Measurements from ENCODE around the gene AP3S2. TPM values are rescaled to one million over a fixed set of nuclear protein-coding genes. Genes with fewer than 3 reads are reported as not detected.

AP3S2 gene
- total and polyA plus RNA-seq, 4 donors, result 8.4 to 73.5 (median 25.9) TPM

GRCh38 chr15:89903015-89903857 lies 9.4 kb upstream of the AP3S2 start:
- Histone ChIP-seq H3K9me3 (ENCODE audit: control insufficient read depth in 4 of 4, low read length in 3 of 4) (no peaks in the 10 kb centered on the region), H3K27me3 (ENCODE audit: control insufficient read depth in 4 of 4, insufficient read depth in 4 of 4, low read length in 3 of 4) (no peaks in the 10 kb centered on the region), H3K36me3 (ENCODE audit: control insufficient read depth in 4 of 4, insufficient read depth in 3 of 4, low read depth in 1 of 4, low read length in 3 of 4) (peaks cover 0 to 15% (median 2%) of the 10 kb centered on the region in 4 donors), H3K4me3 (ENCODE audit: low read depth in 1 of 3, low read length in 3 of 3) (no peak overlapping the region), H3K9ac (ENCODE audit: low read depth in 1 of 2, low read length in 2 of 2) (no peak overlapping the region), H3K4me1 (ENCODE audit: control insufficient read depth in 4 of 4, insufficient read depth in 4 of 4, low read length in 3 of 4) (no peaks in the 10 kb centered on the region), H3K27ac (ENCODE audit: low read depth in 1 of 2, low read length in 2 of 2) (no peak overlapping the region)
- WGBS, result 97% methylated on average over 15 of the region's 15 CpGs
- TF ChIP-seq YY1 (IDR thresholded peaks at IDR 0.05) (no peak), HNF4G (IDR thresholded peaks at IDR 0.05) (no peak), ATF3 (IDR thresholded peaks at IDR 0.05) (no peak), JUND (IDR thresholded peaks at IDR 0.05) (no peak), MAX (IDR thresholded peaks at IDR 0.05) (no peak), REST (IDR thresholded peaks at IDR 0.05) (no peak)
- no peak for DNase-seq (ENCODE audit: low spot score)

GRCh38 chr15:89900849-89901248 lies 7.1 kb upstream of the AP3S2 start:
- Histone ChIP-seq H3K9me3 (ENCODE audit: control insufficient read depth in 4 of 4, low read length in 3 of 4) (no peaks in the 10 kb centered on the region), H3K4me1 (ENCODE audit: control insufficient read depth in 4 of 4, insufficient read depth in 4 of 4, low read length in 3 of 4) (no peaks in the 10 kb centered on the region), H3K9ac (ENCODE audit: low read depth in 1 of 2, low read length in 2 of 2) (no peak overlapping the region), H3K4me3 (ENCODE audit: low read depth in 1 of 3, low read length in 3 of 3) (no peak overlapping the region), H3K27me3 (ENCODE audit: control insufficient read depth in 4 of 4, insufficient read depth in 4 of 4, low read length in 3 of 4) (no peaks in the 10 kb centered on the region), H3K36me3 (ENCODE audit: control insufficient read depth in 4 of 4, insufficient read depth in 3 of 4, low read depth in 1 of 4, low read length in 3 of 4) (peaks cover 0 to 12% (median 2%) of the 10 kb centered on the region in 4 donors), H3K27ac (ENCODE audit: low read depth in 1 of 2, low read length in 2 of 2) (no peak overlapping the region)
- no peak for DNase-seq (ENCODE audit: low spot score)
- 92% methylated on average over 6 of the region's 6 CpGs for WGBS
- no peak for TF ChIP-seq EGR1 (IDR thresholded peaks at IDR 0.05; ENCODE audit: low read depth in 2 of 2)
- no peak for TF ChIP-seq YY1 (IDR thresholded peaks at IDR 0.05)
- no peak for TF ChIP-seq HNF4G (IDR thresholded peaks at IDR 0.05)
- no peak for TF ChIP-seq ATF3 (IDR thresholded peaks at IDR 0.05)
- no peak for TF ChIP-seq MAX (IDR thresholded peaks at IDR 0.05)
- no peak for TF ChIP-seq NR2F2 (IDR thresholded peaks at IDR 0.05)
- no peak for TF ChIP-seq TAF1 (conservative IDR thresholded peaks at IDR 0.05)
- TF ChIP-seq FOXA1 (IDR thresholded peaks at IDR 0.05), result no peak
- no peak for TF ChIP-seq ZBTB33 (IDR thresholded peaks at IDR 0.05)
- TF ChIP-seq RAD21 (IDR thresholded peaks at IDR 0.05), result no peak
- TF ChIP-seq GABPA (IDR thresholded peaks at IDR 0.05 in 1 of 2, conservative IDR thresholded peaks at IDR 0.05 in 1 of 2), result no peak
- no peak for TF ChIP-seq JUND (IDR thresholded peaks at IDR 0.05)
- TF ChIP-seq FOXA2 (IDR thresholded peaks at IDR 0.05), result no peak
- no peak for TF ChIP-seq CTCF (IDR thresholded peaks at IDR 0.05; ENCODE audit: low read depth, low read length, missing input control)
- no peak for TF ChIP-seq REST (IDR thresholded peaks at IDR 0.05)
- no peak for TF ChIP-seq SP1 (IDR thresholded peaks at IDR 0.05)
